GM12878 (cell line): ENCODE results near the gene HEMK1. TPM values are rescaled to one million over a fixed set of nuclear protein-coding genes. Genes with fewer than 3 reads are reported as not detected.

Source experiments
- MYC ChIP-seq: IDR thresholded peaks from 2 replicates; pipeline ENCODE4 v1.6.1; 2011; ENCODE audit warnings: mild to moderate bottlenecking, low read length, moderate library complexity, inconsistent platforms; ENCODE audit not compliant: insufficient read depth, insufficient replicate concordance, insufficient read length, severe bottlenecking
- NRF1 ChIP-seq: conservative IDR thresholded peaks from 2 replicates; pipeline ENCODE4 v1.6.1; 2011; ENCODE audit warnings: mild to moderate bottlenecking, low read depth, low read length, improper control_type of control experiment
- RAD21 ChIP-seq: IDR thresholded peaks from 2 replicates; pipeline ENCODE4 v1.6.1; 2011; ENCODE audit warnings: mild to moderate bottlenecking, low read depth, low read length, moderate library complexity; ENCODE audit not compliant: insufficient read depth
- polyA plus RNA-seq, 11 experiments: library from polyadenylated mRNA; depleted of rRNA in 4 of 11; unstranded in 6 of 11; stranded (reverse) in 5 of 11; fragments of >200 nt; fragmentation: Nextera tagmentation in 4 of 11; fragmentation: Illumina TruSeq in 1 of 11; extraction: Ambion mirVana in 4 of 11; extraction: Trizol in 1 of 11; gene quantifications; 1 replicate in 1 of 11; 2 replicates in 10 of 11; pipeline versions ENCODE4 v1.2.1 to v1.2.3, GENCODE V29; 2011 to 2016; ENCODE audit warnings: inconsistent platforms in 2 of 11, missing spikeins in 2 of 11, low read depth in 1 of 11
- total RNA-seq, 4 experiments: library from RNA; depleted of rRNA in 3 of 4; stranded (reverse); fragments of >200 nt in 3 of 4; fragmentation: Illumina TruSeq in 1 of 4; extraction: Trizol in 1 of 4; gene quantifications; 2 replicates each; pipeline versions ENCODE4 v1.2.1 to v1.2.3, GENCODE V29; 2013 to 2021
- TF ChIP-seq, protein P1 (sequence below): fragments of 450-650 bp; IDR thresholded peaks from 2 replicates; pipeline ENCODE4 v1.6.1; 2017; ENCODE audit warnings: mild to moderate bottlenecking, moderate library complexity

HEMK1 gene
- total and polyA plus RNA-seq, 10 of the 15 experiments (the other 5 are each of a cell fraction or from before 2014, with no cell fraction given): 2.8 to 19.0 (median 12.0) TPM

DNA sequence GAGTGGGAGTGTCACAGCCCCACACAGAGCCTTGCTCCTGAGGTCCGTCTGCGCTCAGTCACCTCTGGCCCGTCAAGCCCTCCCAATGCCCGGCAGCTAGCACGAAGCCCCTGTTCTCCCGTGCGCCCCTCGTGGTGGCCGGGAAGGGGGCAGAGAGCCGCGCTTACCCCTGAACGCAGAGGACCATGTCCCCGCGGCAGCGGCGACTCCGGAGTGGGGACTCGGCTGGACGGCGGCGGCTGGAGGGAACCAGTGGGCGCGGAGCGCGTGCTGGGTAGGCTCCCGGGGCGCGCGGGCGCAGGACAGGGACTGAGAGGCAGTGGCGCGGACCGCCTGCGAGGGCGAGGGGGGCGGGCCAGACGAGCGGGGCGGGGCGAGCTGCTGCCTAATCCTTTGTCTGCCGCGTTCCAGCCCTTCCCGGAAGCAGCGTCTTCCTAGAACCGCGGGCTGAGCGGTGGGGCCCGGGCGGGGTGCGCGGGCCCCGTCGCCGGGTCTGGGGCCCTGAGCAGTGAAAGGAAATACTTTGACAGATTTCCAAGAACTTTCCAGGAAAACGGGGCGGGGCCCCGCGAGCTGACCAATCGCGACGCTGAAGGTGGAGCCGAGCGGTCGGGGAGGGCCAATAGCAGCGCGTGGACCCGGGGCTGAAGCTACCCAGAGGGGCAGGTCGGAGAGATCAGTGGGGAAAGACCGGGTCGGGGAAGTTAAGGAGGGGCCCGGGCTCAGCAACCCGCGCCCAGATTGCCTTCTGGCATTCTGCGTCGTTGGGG, 42.3 kb downstream of the HEMK1 start, which contains the start of gene CISH (continued):
- TF ChIP-seq NRF1 (0 out of 2 replicates have a peak, but pooled peaks have one; percentile 17), RAD21 (no peak), MYC (no peak)
- TF ChIP-seq, protein P1, sequence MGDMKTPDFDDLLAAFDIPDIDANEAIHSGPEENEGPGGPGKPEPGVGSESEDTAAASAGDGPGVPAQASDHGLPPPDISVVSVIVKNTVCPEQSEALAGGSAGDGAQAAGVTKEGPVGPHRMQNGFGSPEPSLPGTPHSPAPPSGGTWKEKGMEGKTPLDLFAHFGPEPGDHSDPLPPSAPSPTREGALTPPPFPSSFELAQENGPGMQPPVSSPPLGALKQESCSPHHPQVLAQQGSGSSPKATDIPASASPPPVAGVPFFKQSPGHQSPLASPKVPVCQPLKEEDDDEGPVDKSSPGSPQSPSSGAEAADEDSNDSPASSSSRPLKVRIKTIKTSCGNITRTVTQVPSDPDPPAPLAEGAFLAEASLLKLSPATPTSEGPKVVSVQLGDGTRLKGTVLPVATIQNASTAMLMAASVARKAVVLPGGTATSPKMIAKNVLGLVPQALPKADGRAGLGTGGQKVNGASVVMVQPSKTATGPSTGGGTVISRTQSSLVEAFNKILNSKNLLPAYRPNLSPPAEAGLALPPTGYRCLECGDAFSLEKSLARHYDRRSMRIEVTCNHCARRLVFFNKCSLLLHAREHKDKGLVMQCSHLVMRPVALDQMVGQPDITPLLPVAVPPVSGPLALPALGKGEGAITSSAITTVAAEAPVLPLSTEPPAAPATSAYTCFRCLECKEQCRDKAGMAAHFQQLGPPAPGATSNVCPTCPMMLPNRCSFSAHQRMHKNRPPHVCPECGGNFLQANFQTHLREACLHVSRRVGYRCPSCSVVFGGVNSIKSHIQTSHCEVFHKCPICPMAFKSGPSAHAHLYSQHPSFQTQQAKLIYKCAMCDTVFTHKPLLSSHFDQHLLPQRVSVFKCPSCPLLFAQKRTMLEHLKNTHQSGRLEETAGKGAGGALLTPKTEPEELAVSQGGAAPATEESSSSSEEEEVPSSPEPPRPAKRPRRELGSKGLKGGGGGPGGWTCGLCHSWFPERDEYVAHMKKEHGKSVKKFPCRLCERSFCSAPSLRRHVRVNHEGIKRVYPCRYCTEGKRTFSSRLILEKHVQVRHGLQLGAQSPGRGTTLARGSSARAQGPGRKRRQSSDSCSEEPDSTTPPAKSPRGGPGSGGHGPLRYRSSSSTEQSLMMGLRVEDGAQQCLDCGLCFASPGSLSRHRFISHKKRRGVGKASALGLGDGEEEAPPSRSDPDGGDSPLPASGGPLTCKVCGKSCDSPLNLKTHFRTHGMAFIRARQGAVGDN: peak; percentile 78
